ENCODE results near the gene SWT1.
"Not testable (repeated sequence)": the region's sequence is repeated elsewhere in the genome, so short reads cannot be mapped to it uniquely, and the experiment has no call there.

Gene SWT1

DNA sequence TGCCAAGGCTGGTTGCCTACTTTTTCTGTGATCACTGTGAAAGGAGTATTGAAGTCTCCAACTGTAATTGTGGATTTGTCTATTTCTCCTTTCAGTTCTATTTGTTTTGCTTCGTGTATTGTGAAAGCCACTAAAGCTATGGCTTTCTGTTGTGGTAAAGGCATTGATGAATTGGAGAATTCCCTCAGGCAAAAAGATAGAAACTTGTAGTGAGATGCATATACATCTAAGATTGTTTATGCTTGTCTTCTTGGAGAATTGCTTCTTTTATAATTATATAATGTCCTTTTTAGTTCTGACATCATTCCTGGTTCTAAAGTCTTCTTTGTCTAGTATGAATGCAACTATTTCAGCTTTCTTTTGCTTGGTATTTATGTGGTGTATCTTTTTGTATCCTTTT lies 36.8 kb downstream of the SWT1 start:
- no peak for DNase-seq (ENCODE audit: low spot score)

DNA sequence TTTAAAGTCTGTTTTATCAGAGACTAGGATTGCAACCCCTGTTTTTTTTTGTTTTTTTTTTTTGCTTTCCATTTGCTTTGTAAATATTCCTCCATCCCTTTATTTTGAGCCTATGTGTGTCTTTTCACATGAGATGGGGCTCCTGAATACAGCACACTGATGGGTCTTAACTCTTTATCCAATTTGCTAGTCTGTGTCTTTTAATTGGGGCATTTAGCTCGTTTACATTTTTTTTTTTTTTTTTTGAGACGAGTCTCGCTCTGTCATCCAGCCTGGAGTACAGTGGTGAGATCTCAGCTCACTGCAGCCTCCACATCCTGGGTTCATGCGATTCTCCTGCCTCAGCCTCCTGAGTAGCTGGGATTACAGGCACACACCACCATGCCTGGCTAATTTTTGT lies 41.7 kb downstream of the SWT1 start:
- not testable (repeated sequence) for DNase-seq (ENCODE audit: low spot score)

GRCh38 chr1:185200889-185201288 lies 43.9 kb downstream of the SWT1 start:
- DNase-seq (ENCODE audit: low spot score) = no peak

GRCh38 chr1:185207170-185207569 lies 50.2 kb downstream of the SWT1 start:
- no peak for DNase-seq (ENCODE audit: low spot score)

DNA sequence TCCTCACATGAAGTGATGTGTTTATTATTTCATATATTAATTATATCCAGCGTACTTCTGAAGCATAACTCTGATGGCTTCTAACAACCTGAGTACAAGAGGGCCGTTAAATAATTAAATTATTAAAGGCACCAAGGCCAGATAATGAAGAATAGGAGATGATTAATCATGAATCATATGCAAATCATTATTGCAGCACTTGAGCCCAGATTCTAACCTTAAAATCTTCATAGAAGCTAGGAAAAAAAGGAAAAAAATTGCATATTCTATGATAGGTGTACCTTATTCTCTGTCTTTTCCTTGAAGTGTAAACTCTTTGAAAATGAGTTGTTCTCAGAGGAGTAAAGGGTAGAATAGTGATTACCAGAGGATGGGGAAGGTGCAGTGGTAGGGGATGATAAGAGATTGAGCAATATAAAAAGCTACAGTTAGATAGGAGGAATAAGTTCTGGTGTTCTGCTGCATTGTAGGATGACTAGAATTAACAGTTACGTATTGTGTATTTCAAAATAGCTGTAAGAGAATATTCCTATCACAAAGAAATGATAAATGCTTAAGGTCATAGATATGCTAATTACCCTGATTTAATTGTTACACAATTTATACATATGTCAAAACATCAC lies 51.1 kb downstream of the SWT1 start:
- no peak for DNase-seq (ENCODE audit: low spot score)

DNA sequence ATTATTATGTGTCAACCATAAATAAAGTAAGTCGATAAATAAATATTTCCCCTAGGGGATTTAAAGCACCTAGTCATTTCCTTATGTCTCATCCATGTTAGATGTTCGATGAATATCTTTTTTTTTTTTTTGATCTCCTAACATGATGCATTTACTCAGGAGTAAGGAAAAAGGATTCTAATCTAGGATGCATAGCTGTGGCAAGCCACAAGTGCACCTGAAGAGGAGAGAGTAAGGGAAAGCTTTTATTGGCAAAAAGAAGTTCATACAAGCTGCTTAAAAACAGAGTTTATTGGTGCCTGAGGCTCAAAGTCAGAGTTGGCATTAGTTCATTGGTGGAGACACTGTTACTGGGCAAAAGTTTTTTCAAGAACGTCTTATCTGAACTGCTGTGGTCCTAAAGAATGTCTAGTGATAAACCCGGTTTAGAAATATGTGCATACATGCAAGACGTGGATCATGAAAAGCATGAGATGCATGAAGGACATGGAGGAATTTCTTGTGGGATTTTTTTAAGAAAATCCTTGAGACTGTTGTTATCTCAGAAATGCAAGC lies 51.7 kb downstream of the SWT1 start:
- DNase-seq (ENCODE audit: low spot score) = no peak

DNA sequence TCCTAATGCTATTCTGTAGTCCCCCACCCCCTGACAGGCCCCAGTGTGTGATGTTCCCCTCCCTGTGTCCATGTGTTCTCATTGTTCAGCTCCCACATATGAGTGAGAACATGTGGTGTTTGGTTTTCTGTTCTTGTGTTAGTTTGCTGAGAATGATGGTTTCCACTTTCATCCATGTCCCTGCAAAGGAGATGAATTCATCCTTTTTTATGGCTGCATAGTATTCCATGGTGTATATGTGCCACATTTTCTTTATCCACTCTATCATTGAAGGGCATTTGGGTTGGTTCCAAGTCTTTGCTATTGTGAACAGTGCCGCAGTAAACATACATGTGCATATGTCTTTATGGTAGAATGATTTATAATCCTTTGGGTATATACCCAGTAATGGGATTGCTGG lies 52.4 kb downstream of the SWT1 start:
- DNase-seq (ENCODE audit: low spot score) = not testable (repeated sequence)

DNA sequence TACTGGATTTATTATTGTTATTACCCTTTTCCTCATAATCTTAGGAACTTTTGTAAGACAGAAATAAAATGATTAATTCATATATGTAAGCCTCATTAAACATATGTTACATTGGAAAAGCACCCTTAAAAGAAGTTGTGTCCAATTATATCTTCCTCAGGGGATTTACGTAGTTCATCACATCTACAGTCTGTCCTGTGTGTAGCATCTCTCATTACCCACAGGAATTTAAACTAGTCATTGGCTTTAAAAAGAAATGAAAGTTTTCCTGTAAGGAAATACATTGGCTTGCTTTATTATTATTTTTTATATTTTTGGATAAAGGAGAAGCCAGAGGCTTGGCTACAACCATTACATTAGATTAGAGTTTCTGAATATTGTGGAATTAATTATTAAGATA lies 56.1 kb downstream of the SWT1 start:
- no peak for DNase-seq (ENCODE audit: low spot score)

DNA sequence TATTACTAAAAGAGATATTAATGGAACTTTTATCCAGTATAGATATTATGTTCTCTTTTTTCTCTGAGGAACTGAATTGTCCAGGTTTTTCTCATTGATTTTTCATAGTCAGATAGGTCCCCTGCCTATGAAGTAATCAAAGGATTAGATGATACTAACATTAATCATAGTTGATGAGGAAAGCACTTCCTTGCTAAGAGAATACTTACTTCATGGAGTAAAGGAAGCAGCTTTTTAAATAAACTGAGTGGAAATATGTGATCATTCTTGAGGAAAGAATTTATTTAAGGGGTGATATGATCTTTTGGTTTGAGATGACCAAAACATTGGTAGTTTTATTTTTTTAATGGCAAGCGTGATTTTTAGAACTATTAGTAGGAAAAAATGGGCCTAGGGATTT lies 58.9 kb downstream of the SWT1 start:
- no peak for DNase-seq (ENCODE audit: low spot score)

- no peak for DNase-seq (ENCODE audit: low spot score)
Observed at GRCh38 chr1:185224132-185224531, 67.2 kb downstream of the SWT1 start.

- no peak for DNase-seq (ENCODE audit: low spot score)
Observed at GRCh38 chr1:185227161-185227560, 70.2 kb downstream of the SWT1 start.

DNA sequence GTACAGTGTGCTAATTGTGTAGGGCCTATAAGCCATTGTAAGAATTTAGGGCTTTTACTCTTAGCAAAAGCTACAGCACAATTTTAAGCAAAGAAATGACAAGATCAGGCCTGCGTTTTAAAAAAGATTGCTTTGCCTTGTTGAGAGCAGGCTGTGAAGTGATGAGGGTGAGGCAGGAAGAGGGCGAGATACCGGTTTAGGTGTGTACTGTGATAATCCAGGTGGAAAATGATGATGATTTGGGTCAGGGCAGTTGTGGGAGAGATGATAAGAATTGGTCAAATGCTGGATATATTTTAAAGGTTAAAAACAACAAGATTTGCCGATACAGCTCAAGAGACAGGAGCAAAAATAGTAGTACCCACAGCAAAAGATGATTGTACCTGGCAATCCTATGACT lies 72.0 kb downstream of the SWT1 start:
- DNase-seq (ENCODE audit: low spot score) = no peak

DNA sequence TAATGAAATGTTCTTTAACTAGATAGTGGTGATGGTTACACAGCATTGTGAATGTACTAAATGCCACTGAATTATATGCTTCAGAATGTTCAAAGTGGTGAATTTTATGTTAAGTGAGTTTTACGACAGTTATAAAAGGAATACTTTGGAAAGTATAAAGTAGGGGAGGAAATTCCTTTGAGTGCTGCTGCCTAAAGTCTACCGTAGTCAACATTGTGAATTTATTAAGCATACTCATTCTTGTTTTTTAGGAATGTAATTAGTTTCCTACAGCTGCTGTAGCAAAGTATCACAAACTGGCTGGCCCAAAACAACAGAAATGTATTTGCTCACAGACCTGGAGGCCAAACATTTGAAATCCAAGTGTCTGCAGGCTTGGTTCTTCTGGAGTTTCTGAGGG lies 73.0 kb downstream of the SWT1 start:
- no peak for DNase-seq (ENCODE audit: low spot score)

GRCh38 chr1:185232874-185233273 lies 75.9 kb downstream of the SWT1 start:
- no peak for DNase-seq (ENCODE audit: low spot score)

- DNase-seq (ENCODE audit: low spot score) = not testable (repeated sequence)
Observed at GRCh38 chr1:185234183-185234582, 77.2 kb downstream of the SWT1 start.

DNA sequence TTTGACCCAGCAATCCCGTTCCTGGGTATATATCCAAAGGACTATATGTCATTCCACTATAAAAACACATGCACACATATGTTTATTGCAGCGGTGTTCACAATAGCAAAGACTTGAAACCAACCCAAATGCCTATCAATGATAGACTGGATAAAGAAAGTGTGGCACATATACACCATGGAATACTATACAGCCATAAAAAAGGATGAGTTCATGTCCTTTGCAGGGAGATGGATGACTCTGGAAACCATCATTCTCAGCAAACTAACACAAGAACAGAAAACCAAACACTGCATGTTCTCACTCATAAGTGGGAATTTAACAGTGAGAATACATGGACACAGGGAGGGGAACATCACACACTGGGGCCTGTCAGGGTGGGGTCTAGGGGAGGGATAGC lies 80.2 kb downstream of the SWT1 start:
- DNase-seq (ENCODE audit: low spot score) = not testable (repeated sequence)

DNA sequence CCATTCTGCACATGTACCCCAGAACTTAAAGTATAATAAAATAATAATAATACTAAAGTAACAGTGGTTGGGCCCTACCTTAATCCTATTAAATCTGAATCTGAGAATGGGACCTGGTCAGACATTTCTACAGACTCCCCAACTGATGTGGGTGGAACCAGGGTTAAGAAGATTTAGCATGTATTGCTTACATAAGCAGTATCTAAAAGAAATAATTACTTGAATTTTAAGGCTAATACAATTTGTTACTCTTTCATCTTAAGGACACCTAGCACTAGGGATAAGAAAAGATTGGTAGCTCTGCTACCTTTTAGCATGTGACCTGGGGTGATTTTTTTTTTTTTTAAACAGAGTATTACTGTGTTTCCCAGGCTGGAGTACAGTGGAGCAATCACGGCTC lies 80.7 kb downstream of the SWT1 start:
- DNase-seq (ENCODE audit: low spot score) = no peak

GRCh38 chr1:185238447-185238846 lies 81.5 kb downstream of the SWT1 start:
- DNase-seq (ENCODE audit: low spot score) = no peak

- DNase-seq (ENCODE audit: low spot score) = no peak
Observed at GRCh38 chr1:185239861-185240260, 82.9 kb downstream of the SWT1 start.

GRCh38 chr1:185241127-185241526 lies 84.2 kb downstream of the SWT1 start:
- DNase-seq (ENCODE audit: low spot score) = no peak

DNA sequence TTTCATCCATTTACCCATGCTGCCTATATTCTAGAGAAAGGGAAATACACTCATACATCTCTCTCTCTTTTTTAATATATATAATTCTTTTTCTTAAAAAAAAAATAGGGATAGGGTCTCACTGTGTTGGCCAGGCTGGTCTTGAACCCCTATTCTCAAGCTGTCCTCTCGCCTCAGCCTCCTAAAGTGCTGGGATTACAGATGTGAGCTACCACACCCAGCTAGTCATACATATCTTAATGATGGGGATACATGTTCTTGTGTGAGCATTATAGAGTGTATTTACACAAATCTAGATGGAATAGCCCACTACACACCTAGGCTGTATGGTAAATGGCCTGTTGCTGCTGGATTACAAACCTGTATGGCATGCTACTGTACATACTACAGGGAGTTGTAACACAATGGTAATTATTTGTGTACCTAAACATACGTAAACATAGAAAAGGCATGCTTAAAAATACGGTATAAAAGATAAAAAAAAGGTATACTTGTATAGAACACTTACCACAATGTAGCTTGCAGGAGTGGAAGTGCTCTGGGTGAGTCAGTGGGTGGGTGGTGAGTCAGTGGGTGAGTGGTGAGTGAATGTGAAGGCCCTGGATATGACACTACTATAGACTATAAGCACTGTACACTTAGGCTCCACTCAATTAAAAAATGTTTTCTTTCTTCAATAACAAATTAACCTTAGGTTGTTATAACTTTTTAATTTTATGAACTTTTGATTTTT lies 87.2 kb downstream of the SWT1 start:
- DNase-seq (ENCODE audit: low spot score) = no peak

DNA sequence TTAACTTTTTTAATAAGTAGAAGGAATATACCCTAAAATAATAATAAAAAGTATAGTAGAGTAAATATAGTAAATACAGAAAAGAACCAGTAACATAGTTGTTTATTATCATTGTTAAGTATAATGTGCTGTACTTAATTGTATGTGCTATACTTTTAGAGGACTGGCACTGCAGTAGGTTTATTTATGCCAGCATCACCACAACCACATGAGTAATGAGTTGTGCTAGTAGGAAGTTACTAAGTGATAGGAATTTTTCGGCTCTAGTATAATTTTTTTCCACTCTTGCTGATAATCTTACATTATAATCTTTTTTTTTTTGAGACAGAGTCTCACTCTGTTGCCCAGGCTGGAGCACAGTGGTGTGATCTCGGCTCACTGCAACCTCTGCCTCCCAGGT lies 88.5 kb downstream of the SWT1 start:
- DNase-seq (ENCODE audit: low spot score) = no peak

- no peak for DNase-seq (ENCODE audit: low spot score)
Observed at GRCh38 chr1:185249563-185249962, 92.6 kb downstream of the SWT1 start.

- DNase-seq (ENCODE audit: low spot score) = no peak
Observed at GRCh38 chr1:185250063-185250462, 93.1 kb downstream of the SWT1 start.
